ENCODE results near the gene SUSD6. TPM values are rescaled to one million over a fixed set of nuclear protein-coding genes. Genes with fewer than 3 reads are reported as not detected.

Gene SUSD6
- total and polyA plus RNA-seq, 2 experiments from 2014 or later: 2.8 to 3.4 TPM

- H3K27ac Mint-ChIP-seq: no peak overlapping the region
- Histone ChIP-seq H3K27me3 (ENCODE audit: insufficient read depth) (no peaks in the 10 kb centered on the region), H3K4me1 (ENCODE audit: insufficient read depth) (no peaks in the 10 kb centered on the region), H3K4me3 (no peak overlapping the region), H3K36me3 (ENCODE audit: insufficient read depth) (no peaks in the 10 kb centered on the region), H3K27ac (ENCODE audit: low read depth) (no peak overlapping the region), H4K20me1 (replicated peaks; ENCODE audit: insufficient read depth) (no peaks in the 10 kb centered on the region), H2AFZ (no peak overlapping the region), H3K9me2 (ENCODE audit: insufficient read depth) (0 out of 2 replicates have a peak, but pooled peaks cover 5% of the 10 kb centered on the region), H3K79me2 (replicated peaks; ENCODE audit: insufficient read depth) (no peaks in the 10 kb centered on the region), H3K4me2 (no peak overlapping the region), H3F3A (replicated peaks; ENCODE audit: low read depth) (no peaks in the 10 kb centered on the region)
- peak; percentile 73 for ATAC-seq
- peaks cover 2% of the 10 kb centered on the region for H3K27me3 Mint-ChIP-seq (ENCODE audit: insufficient read depth, low read depth, poor library complexity)
- H3K4me3 Mint-ChIP-seq: no peak overlapping the region
- peak; percentile 38 for DNase-seq (ENCODE audit: low spot score)
- H3K36me3 Mint-ChIP-seq (ENCODE audit: low read depth): no peaks in the 10 kb centered on the region
- H3K9me3 Mint-ChIP-seq: no peaks in the 10 kb centered on the region
- TF ChIP-seq ZNF462 (CRISPR knock-in tag; IDR thresholded peaks at IDR 0.05) (no peak), EZH2phosphoT487 (IDR thresholded peaks at IDR 0.05; ENCODE audit: unreplicated experiment) (no peak), STAT1 (IDR thresholded peaks at IDR 0.05; ENCODE audit: unreplicated experiment) (no peak), POLR2AphosphoS5 (IDR thresholded peaks at IDR 0.05; ENCODE audit: low read depth) (no peak), ZNF114 (CRISPR knock-in tag; IDR thresholded peaks at IDR 0.05) (no peak), EZH2 (IDR thresholded peaks at IDR 0.05; ENCODE audit: low read depth, unreplicated experiment) (no peak), ETS1 (IDR thresholded peaks at IDR 0.05) (no peak), ZNF331 (CRISPR knock-in tag; IDR thresholded peaks at IDR 0.05; ENCODE audit: low read depth) (no peak), CTCF (conservative IDR thresholded peaks at IDR 0.05; ENCODE audit: low read depth in 2 of 2) (no peak), NANOG (IDR thresholded peaks at IDR 0.05; ENCODE audit: borderline replicate concordance) (no peak), REST (IDR thresholded peaks at IDR 0.05; ENCODE audit: unreplicated experiment) (no peak)
- peaks cover 27% of the 10 kb centered on the region for H3K4me1 Mint-ChIP-seq
Observed at GRCh38 chr14:69673578-69674305, 62.3 kb downstream of the SUSD6 start.

Data from GM23338 (cell line).